ENCODE measurements around the gene MRTFB.

Gene MRTFB

DNA sequence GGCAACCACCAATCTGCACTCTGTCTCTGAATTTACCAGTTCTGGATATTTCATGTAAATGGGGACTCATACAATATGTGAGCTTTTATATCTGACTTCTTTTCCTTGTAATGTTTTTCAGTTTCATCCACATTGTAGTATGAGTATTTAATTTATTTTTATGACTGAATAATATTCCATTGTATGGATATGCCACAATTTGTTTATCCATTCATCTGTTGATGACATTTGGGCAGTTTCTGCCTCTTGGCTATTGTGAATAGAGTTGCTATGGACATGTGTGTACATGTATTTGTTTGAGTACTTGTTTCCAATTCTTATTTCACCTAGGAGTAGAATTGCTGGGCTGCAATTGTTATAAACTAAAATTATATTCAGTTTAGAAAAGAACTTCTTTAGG, 126.9 kb downstream of the MRTFB start:
- no peak for DNase-seq (ENCODE audit: low spot score)
- TF ChIP-seq, protein P1, sequence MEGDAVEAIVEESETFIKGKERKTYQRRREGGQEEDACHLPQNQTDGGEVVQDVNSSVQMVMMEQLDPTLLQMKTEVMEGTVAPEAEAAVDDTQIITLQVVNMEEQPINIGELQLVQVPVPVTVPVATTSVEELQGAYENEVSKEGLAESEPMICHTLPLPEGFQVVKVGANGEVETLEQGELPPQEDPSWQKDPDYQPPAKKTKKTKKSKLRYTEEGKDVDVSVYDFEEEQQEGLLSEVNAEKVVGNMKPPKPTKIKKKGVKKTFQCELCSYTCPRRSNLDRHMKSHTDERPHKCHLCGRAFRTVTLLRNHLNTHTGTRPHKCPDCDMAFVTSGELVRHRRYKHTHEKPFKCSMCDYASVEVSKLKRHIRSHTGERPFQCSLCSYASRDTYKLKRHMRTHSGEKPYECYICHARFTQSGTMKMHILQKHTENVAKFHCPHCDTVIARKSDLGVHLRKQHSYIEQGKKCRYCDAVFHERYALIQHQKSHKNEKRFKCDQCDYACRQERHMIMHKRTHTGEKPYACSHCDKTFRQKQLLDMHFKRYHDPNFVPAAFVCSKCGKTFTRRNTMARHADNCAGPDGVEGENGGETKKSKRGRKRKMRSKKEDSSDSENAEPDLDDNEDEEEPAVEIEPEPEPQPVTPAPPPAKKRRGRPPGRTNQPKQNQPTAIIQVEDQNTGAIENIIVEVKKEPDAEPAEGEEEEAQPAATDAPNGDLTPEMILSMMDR (IDR thresholded peaks at IDR 0.05; ENCODE audit: borderline replicate concordance, control extremely low read depth, extremely low read depth, insufficient read depth, missing control alignments) = no peak
- in situ Hi-C loops (cut with MboI; ENCODE audit: low sequenced_read_pairs, unreplicated experiment) = no loop called here

DNA sequence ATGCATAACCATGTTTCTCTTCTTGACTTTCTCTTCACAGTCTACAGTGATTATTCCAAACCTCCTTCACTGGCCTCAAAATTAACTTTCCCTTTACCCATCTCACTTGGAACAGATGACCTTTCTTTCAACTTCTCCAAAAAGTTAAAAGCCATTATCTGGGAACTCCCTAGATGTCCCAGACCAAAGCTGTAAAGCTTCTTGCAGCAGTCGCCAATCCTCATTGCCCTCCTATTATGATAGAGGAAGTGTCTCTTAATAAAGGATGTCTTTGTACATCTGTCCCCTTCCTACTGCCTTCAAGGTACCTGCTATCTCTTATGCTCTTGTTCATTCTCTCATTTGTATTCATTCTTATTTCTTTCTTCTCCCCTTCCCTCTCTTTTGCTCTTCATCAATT, 127.5 kb downstream of the MRTFB start:
- TF ChIP-seq, protein P1 (IDR thresholded peaks at IDR 0.05; ENCODE audit: borderline replicate concordance, control extremely low read depth, extremely low read depth, insufficient read depth, missing control alignments) = no peak
- DNase-seq (ENCODE audit: low spot score) = peak; percentile 22
- in situ Hi-C loops (cut with MboI; ENCODE audit: low sequenced_read_pairs, unreplicated experiment) = no loop called here

DNA sequence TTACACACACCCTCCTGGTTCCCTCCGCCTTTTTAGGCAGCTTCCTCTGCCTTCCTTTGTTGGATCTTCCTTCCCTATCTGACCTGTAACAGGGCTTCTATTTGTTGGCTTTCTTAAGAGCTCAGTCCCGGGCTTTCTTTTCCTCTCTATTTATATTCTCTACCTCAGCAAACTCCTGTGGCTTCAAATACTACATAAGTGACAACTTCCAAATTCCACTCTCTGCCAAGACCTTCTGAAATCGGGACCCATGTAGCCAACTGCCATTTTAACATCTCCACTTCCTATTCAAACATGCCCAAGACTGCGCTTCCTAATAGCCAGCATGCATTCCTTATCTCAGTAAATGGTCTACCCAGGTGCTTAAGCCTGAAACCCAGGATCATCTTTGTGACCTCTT, 128.1 kb downstream of the MRTFB start:
- in situ Hi-C loops (cut with MboI; ENCODE audit: low sequenced_read_pairs, unreplicated experiment) = no loop called here
- no peak for DNase-seq (ENCODE audit: low spot score)
- TF ChIP-seq, protein P1 (IDR thresholded peaks at IDR 0.05; ENCODE audit: borderline replicate concordance, control extremely low read depth, extremely low read depth, insufficient read depth, missing control alignments) = no peak

DNA sequence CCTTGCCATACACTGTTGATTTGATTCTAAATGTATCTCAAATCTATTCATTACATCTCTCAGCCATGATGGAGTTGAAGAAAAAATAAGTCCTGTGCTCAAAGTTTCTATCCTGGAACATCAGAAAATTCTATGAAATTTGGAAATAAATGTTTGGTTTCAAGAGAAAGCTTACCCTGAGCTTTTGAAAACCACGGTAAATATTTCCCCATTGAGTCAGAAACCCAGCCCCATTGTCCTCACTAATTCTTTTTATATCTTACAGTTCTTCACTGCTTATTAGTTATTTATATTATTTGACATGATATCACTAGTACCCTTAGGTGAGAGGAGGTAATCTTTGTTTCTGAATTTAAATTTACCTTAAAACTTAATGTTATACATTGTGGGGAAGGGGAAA, 128.5 kb downstream of the MRTFB start:
- in situ Hi-C loops (cut with MboI; ENCODE audit: low sequenced_read_pairs, unreplicated experiment) = no loop called here
- TF ChIP-seq, protein P1 (IDR thresholded peaks at IDR 0.05; ENCODE audit: borderline replicate concordance, control extremely low read depth, extremely low read depth, insufficient read depth, missing control alignments) = no peak
- DNase-seq (ENCODE audit: low spot score) = no peak

DNA sequence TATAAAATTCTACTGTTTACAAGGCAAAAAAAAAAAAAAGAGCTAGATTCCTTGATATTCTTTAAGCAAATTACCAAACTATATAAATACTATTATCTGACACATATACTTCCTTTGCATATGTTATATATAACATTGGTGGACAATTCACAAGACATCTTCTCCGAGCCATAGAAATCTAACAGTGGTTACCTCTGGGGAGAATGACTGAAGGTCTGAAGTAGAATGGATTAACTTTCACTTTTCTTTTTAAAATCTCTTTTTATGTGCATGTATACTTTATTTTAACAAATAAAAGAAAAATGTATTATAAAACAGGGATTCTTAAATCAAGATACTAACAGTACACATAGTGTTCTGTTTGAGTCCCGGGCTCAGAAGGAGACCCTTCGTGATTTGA, 131.0 kb downstream of the MRTFB start:
- in situ Hi-C loops (cut with MboI; ENCODE audit: low sequenced_read_pairs, unreplicated experiment) = no loop called here
- no peak for DNase-seq (ENCODE audit: low spot score)
- TF ChIP-seq, protein P1 (IDR thresholded peaks at IDR 0.05; ENCODE audit: borderline replicate concordance, control extremely low read depth, extremely low read depth, insufficient read depth, missing control alignments) = no peak

DNA sequence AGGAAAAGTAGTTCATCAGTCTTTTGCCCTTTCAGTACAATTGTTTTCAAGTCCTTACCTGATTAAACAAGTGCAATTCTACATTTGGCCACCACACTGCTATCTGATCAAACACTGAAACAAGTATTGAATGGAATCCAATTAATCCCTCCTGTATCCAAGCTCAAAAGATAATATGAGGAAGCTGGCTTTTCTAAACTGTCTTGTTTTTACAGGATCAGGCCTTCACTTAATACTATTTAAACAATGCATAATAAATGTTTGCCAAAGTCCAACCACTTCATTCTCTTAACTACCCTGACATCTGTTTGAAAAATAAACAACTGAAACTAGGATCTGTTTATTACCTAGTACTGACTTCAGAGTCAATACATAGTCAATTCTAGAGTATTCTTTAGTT, 131.6 kb downstream of the MRTFB start:
- no peak for DNase-seq (ENCODE audit: low spot score)
- in situ Hi-C loops (cut with MboI; ENCODE audit: low sequenced_read_pairs, unreplicated experiment) = no loop called here
- TF ChIP-seq, protein P1 (IDR thresholded peaks at IDR 0.05; ENCODE audit: borderline replicate concordance, control extremely low read depth, extremely low read depth, insufficient read depth, missing control alignments) = no peak

DNA sequence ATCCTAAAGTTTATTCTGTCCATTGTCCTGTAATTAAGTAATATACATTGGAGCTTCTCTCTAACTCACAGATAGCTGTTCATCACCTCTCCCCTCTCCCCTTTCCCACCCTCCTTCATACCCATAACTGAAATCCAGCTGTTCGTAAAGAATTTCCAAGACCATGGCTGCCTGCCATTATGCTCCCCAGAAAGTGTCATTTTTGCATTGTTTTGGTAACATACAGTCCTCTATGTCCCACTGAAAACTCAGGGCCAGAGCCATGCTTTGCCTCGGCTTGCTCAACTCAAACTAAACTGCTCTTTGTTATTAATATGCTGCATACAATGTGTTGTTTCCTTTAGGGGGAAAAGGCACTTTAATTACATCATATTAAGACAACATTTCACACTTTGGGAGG, 132.0 kb downstream of the MRTFB start:
- TF ChIP-seq, protein P1 (IDR thresholded peaks at IDR 0.05; ENCODE audit: borderline replicate concordance, control extremely low read depth, extremely low read depth, insufficient read depth, missing control alignments) = no peak
- DNase-seq (ENCODE audit: low spot score) = no peak
- in situ Hi-C loops (cut with MboI; ENCODE audit: low sequenced_read_pairs, unreplicated experiment) = no loop called here
